ENCODE data around the gene FRMPD4.

GRCh38 chrX:12615061-12615460, 476.8 kb downstream of the FRMPD4 start:
- TF ChIP-seq E2F1 (CRISPR knock-in tag; IDR thresholded peaks at IDR 0.05) (no peak), CTCF (IDR thresholded peaks at IDR 0.05) (no peak), KAT7 (CRISPR knock-in tag; IDR thresholded peaks at IDR 0.05; ENCODE audit: borderline replicate concordance) (no peak), USF2 (CRISPR knock-in tag; IDR thresholded peaks at IDR 0.05) (no peak), HMGXB4 (CRISPR knock-in tag; IDR thresholded peaks at IDR 0.05) (no peak), IRF2 (CRISPR knock-in tag; IDR thresholded peaks at IDR 0.05; ENCODE audit: borderline replicate concordance, low read depth) (no peak), ATF6 (CRISPR knock-in tag; IDR thresholded peaks at IDR 0.05) (no peak), ELF4 (CRISPR knock-in tag; IDR thresholded peaks at IDR 0.05; ENCODE audit: low read depth) (no peak), NFYB (CRISPR knock-in tag; conservative IDR thresholded peaks at IDR 0.05; ENCODE audit: low read depth) (no peak), NR2C2 (CRISPR knock-in tag; IDR thresholded peaks at IDR 0.05) (no peak), ZNF317 (CRISPR knock-in tag; IDR thresholded peaks at IDR 0.05; ENCODE audit: borderline replicate concordance, low read depth) (no peak), EMX1 (CRISPR knock-in tag; IDR thresholded peaks at IDR 0.05) (no peak), FOXP4 (CRISPR knock-in tag; IDR thresholded peaks at IDR 0.05) (no peak), E2F5 (CRISPR knock-in tag; IDR thresholded peaks at IDR 0.05) (no peak)

Data from WTC11 (cell line).